ENCODE results near the gene RALBP1.
A peak's percentile ranks its signal among the peaks of the same experiment; 100 is the strongest.

RALBP1 gene

GRCh38 chr18:9508446-9509025 lies 33.2 kb downstream of the RALBP1 start:
- no peak for ATAC-seq

GRCh38 chr18:9513971-9514512 lies 38.7 kb downstream of the RALBP1 start:
- DNase-seq, result no peak
- ATAC-seq, result no peak

More at GRCh38 chr18:9508446-9509025, 33.2 kb downstream of the RALBP1 start:
- DNase-seq, result no peak

DNA sequence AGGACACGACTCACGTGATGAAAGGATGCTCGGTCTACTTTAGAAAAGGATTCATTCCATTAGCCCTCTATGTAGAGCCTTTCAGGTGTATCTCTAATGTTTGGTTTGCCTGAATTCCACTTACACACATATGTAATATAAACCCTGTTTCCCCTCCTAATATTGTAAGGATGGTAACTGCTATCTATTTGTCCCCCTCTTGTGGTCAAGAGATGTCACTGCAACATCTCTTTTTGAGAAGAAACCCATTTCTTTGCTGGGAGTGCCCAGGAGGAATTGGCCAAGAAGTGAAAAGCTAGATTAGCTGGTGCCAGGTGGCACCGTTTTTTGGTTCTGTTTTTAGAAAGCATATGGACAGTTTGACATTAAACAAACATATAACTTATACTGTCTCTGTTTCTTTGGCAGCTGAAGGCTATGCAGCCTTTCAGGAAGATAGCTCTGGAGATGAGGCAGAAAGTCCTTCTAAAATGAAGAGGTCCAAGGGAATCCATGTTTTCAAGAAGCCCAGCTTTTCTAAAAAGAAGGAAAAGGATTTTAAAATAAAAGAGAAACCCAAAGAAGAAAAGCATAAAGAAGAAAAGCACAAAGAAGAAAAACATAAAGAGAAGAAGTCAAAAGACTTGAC lies 41.2 kb downstream of the RALBP1 start:
- ATAC-seq, result peak; percentile 36
- DNase-seq, result no peak

DNA sequence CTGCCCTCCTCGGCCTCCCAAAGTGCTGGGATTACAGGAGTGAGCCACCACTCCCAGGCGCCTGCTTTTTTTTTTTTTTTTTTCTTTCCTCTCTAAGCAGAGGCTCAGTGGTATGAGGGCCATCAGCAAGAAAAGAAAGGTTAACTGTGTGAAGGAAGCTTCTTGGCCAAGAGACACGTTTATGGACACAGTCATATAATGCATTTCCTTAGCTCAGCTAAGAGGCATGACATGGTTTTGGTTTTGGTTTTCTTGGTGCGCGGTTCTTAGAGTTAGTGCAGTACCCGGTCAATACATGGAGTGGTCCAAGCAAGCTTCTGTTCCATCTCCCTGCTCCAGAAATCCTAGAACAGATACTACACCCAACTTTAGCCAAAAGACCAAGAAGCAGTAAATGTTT lies 42.6 kb downstream of the RALBP1 start:
- DNase-seq (no peak), ATAC-seq (no peak)

DNA sequence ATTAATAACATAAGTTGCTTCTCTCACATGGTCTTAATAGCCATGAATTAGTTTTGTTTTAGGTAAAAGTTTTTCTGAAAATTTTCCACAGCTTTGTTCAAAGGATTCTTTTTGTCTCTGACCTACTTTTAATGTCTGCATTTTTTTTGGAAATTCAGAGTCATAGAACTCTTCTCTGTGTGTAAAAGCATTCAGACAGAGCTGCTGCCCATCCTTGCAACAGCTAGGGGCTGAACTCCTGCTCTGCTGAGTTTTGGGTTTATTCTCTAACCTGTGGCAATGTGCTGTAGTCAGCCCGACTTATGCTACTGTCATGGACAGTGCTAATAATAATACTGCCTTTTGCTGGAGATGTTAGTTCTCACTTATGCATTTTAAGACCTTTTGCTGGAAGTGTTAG lies 44.1 kb downstream of the RALBP1 start:
- ATAC-seq (no peak), DNase-seq (no peak)

DNA sequence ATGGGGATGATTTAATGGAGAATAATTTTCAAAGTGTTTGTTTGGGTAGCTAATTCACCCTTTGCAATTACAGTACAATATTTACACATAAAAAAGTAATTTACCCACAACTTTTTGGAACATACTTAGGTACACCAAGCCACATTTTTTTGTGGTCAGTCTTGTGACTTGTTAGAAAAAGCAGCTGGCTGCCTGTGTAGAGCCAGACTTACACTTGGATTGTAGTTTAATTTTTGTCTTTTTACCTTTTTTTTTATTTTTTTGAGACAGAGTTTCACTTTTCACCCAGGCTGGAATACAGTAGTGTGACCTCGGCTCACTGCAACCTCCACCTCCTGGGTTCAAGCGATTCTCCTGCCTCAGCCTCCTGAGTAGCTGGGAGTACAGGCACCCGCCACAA lies 45.4 kb downstream of the RALBP1 start:
- DNase-seq (no peak), ATAC-seq (no peak)

DNA sequence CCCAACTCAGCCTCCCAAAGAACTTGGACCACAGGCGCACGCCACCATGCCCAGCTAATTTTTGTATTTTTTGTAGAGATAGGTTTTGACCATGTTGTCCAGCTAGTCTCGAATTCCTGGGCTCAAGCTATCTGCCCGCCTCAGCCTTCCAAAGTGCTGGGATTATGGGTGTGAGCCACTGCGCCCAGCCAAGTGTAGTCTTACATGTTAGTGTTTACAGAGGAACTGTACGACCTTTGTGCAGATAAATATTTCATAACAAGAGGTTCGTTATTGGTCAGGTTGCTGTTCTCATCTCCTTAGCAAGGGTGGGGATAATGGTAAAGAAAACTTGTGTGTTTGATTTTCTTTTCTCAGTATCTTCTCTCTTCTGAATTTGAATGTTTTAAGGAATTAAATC lies 46.5 kb downstream of the RALBP1 start:
- ATAC-seq (no peak), DNase-seq (no peak)

DNA sequence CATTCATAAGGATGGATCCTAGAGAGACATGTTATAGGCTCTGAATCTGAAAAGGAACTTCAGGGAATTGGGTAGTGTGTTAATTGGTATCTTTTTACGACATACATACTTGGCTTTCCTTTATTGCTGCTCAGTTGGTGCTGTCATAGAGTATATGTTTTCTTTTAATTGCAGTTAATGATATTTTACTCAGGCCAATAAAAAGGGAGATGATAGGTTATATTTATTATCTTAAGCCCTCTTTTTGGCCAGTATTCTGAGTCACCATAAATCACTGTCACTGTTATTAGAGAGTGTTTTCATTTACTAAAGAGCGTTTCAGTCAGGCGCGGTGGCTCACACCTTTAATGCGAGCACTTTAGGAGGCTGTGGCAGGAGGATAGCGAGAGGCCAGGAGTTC lies 47.6 kb downstream of the RALBP1 start:
- no peak for ATAC-seq
- no peak for DNase-seq

DNA sequence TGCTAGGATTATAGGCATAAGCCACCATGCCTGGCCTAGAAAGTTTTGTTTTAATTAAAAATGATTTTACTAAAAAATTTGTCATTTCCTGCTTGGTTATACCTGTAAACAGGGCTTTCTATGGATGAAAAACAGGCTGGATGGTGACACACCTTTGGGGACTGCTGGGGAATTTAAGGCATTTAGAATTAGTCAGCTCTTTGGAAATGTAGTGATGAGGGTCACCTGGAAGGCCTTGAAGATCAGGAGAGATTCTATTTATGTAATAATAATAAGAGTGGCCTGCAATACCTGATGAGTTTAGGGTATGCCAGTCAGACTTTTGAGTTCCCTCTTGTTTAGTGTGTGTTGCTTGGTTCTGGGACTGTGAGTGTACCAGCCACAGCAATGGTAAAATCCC lies 51.1 kb downstream of the RALBP1 start:
- no peak for DNase-seq
- no peak for ATAC-seq

DNA sequence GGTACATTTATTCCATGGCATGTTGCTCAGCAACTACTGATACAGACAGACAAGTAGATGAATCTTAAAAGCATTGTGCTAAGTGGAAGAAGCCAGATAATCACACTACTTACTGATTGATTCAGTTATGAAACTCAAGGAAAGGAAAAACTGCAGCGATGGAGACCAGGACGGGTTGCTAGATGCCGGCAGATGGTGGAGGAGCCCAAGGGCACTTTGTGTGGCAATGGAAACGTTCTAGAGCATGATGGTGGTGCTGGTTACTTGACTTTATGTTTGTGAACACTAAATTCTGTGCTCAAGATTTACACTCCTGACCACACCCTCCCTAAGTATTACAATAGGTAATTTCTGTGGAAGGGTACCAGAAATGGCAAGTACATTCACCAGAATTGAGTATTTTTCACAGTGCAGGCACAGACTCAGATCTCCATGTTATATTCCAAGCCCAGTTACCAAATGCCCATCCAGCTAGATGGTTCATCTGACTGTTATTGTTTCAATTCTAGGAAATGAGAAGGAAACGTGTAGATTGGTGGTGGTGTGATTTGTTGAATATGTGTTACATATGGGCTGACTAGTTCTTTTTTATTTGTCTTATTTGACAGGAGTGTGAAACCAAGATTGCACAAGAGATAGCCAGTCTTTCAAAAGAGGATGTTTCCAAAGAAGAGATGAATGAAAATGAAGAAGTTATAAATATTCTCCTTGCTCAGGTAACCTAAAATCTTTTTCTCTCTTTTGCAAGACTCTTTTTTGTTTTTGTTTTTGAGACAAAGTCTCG lies 55.1 kb downstream of the RALBP1 start:
- DNase-seq (no peak), ATAC-seq (no peak)

DNA sequence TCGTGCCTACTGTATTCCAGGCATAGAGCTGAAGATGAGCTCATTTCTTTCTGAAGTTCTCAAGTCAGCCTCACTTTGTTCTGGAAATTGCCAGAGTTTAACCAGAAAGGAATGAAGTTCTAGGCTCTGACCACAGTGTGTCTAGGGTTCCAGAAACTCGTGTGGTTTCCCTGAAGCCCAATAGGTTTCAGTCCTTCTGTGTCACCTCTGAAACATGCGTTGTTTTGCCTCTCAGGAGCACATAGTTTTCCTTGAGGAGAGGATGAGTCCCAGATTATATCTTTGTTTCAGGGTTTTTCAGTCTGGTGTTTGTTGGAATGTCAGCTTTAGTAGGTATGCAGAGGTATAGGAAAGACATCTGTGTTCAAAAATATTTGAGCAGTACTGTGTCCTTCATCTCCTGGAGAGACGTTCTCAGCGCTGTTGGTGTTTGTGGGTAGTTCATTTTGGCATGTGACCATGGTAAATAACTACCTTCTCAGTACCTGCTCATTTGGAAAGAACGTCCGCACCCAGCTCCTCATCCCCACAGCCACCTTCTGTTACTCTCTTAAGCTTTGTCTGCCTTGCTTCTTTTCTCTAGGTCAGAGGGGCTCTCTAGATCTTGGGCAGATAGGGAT lies 56.6 kb downstream of the RALBP1 start:
- ATAC-seq, result no peak

DNA sequence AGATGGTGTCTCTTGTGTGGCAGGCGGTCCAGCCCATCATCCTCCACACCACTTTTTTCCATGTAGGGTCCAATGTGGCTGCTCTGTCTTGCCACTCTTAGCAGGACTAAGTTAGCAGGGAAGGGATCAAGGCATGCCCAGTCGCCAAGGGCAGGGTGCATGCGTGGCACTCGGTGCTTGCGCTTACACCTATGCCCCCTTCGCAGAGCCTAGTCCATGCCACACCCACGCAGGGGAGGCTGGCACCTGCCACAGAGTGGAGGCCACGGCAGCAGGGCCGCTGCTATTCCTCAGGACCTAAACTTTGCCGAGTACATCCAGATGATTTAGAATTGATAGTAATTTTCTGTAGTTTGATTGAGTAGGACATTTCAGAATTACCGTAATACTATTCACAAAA lies 59.5 kb downstream of the RALBP1 start:
- DNase-seq (no peak), ATAC-seq (no peak)

More for the DNA sequence above, 56.6 kb downstream of the RALBP1 start:
- DNase-seq, result no peak

DNA sequence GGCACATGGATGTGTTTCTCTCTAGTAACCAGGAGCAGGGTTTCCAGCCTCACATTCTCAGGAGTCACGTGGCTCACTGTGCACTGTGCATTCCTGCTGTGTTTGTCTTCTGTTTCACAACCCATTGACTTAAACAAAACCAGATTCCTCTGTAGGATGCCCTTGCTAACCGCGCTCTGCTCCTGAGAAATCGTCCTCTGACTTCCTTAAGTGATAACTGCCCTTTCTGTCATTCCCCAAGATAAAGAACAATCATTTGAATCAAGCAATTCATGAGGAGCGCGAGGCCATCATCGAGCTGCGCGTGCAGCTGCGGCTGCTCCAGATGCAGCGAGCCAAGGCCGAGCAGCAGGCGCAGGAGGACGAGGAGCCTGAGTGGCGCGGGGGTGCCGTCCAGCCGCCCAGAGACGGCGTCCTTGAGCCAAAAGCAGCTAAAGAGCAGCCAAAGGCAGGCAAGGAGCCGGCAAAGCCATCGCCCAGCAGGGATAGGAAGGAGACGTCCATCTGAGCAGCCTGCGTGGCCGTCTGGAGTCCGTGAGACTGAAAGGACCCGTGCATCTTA lies 60.2 kb downstream of the RALBP1 start:
- DNase-seq (no peak), ATAC-seq (no peak)

GRCh38 chr18:9536354-9537152 lies 61.2 kb downstream of the RALBP1 start:
- ATAC-seq, result no peak
- no peak for DNase-seq

DNA sequence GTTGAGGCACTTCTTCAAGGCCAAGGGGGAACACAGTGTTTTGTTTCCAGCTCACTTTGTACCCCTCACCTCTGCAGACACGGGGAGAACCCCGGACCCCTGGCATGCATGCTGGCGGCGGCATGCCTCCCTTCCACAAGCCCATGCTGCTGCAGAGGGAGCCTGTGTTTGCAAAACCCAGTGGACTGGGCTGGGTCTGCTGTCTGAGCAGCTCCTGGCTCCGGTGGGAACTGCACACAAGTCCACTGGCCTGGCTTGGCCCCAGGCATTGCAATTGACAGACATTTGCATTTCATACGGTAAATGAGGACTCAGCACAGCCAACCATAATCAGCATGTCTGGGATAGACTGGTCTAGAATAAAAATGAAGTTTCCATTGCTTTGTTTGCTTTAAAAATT lies 62.4 kb downstream of the RALBP1 start:
- no peak for DNase-seq
- no peak for ATAC-seq

DNA sequence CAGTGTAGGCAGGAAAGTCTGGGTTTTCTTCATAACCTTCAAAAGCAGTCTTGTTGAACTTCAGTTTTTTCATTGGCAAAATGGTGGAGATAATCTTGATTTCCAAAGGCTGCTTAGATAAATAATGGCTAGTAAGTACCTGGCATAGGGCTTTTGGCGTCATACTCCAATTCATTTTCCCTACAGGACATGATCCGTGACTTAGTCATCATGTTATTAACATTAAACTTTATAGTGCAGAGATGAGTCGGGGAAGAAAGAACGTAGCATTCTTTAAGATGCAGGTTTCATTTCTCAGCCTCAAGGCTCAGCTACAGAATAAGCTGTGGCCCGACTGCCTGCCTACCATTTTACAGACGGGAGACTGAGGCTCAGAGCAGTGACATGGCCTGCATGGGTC lies 64.0 kb downstream of the RALBP1 start:
- no peak for ATAC-seq
- DNase-seq, result no peak

GRCh38 chr18:9539938-9540337 lies 64.6 kb downstream of the RALBP1 start:
- ATAC-seq (no peak), DNase-seq (no peak)

GRCh38 chr18:9542924-9543323 lies 67.6 kb downstream of the RALBP1 start:
- no peak for DNase-seq
- ATAC-seq, result no peak

DNA sequence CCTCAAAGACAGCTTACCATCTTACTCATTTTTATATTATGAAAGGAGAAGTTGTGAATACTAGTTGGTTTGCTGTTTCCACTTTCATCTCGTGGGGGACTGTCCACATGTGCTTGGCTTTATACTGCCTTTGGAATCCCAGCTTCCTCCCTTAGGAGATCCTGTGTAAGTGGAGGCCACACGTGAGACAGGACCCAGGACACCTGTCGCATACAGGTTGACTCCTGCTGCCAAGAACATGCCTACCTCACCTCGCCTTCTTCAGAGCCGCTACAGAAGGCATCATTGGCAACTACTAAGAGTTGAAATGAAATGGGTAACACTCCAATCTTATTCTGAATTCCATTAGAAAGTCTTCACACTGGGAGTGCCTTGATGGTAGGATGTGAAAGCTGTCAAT lies 69.7 kb downstream of the RALBP1 start:
- DNase-seq (no peak), ATAC-seq (no peak)

DNA sequence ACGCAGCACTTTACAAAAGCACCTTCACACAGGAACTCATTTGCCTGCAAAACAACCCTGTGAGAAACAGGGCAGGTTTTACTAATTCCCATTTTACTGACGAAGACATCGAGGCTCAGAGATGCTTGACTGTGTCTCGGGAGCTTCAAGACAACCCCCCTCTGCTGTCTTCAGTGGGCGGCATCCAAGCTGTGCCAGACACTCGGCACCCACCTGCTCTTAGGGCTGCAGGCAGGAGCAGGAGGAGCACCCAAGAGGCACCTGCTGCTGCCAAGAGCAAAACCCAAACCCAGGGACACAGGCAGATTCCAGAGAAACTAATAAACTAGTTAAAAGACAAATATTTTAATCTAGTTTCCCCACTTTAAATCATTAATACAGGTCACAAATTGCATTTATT lies 71.2 kb downstream of the RALBP1 start:
- ATAC-seq (no peak), DNase-seq (no peak)

- no peak for ATAC-seq
- DNase-seq, result no peak
Measured at GRCh38 chr18:9547782-9548181, 72.5 kb downstream of the RALBP1 start.

DNA sequence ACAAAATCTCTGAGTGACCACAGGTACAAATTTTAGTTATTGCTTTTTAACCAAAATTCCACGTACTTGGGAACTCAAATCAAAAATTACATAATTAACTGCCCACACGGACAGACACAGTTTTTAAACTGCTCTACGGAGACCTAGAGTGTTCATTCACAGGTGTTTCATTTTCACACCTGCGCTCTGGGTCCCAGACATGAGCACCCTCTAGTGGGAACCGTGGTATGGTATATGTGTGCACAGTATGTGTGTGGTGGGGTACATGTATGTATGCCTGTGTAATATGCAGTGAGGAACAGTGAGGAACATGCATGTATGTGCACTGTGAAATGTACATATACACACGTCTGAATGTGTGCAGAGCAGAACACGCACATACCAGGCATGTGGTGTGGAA lies 74.1 kb downstream of the RALBP1 start:
- no peak for DNase-seq
- ATAC-seq, result no peak
